Activated T-helper 1 cell treated with anti-CD3 and anti-CD28 coated beads, Interleukin-12 subunit alpha, Interleukin-12 subunit beta, Interleukin-2, Interleukin-4 antibody, amounts not matched to agents 30 ng/mL and 10 ng/mL and 1 ng/mL, durations not matched to agents 14 hours and 24 hours and 36 hours (primary cell): ENCODE results near the gene SND1. TPM values are rescaled to one million over a fixed set of nuclear protein-coding genes. Genes with fewer than 3 reads are reported as not detected.
"Not testable (repeated sequence)": the region's sequence is repeated elsewhere in the genome, so short reads cannot be mapped to it uniquely, and the experiment has no call there.

Experiments used
- DNase-seq: peaks from one replicate; pipeline ENCODE4 v3.0.0; 2021; ENCODE audit warnings: low spot score
- H3K27ac Mint-ChIP-seq: one replicate; pipeline ENCODE4 v1.8.0; 2021; ENCODE audit warnings: mild to moderate bottlenecking, mixed read lengths
- H3K27me3 Mint-ChIP-seq: one replicate; pipeline ENCODE4 v1.8.0; 2022; ENCODE audit warnings: mild to moderate bottlenecking, moderate library complexity, mixed read lengths; ENCODE audit not compliant: insufficient read depth
- H3K36me3 Mint-ChIP-seq: one replicate; pipeline ENCODE4 v1.8.0; 2021; ENCODE audit warnings: low read depth, mixed read lengths
- H3K4me1 Mint-ChIP-seq: one replicate; pipeline ENCODE4 v1.8.0; 2021; ENCODE audit warnings: low read depth, mixed read lengths
- H3K4me3 Mint-ChIP-seq: one replicate; pipeline ENCODE4 v1.8.0; 2021; ENCODE audit warnings: mild to moderate bottlenecking, moderate library complexity, mixed read lengths
- H3K9me3 Mint-ChIP-seq: one replicate; pipeline ENCODE4 v1.8.0; 2021; ENCODE audit warnings: mixed read lengths
- intact Hi-C: fragments of 100-400 bp; cut with micrococcal nuclease; formaldehyde crosslinking; loops from one replicate; pipeline ENCODE4 v1.15.1; 2024
- total RNA-seq: library from RNA; stranded (reverse); gene quantifications from 2 replicates; pipeline ENCODE4 v1.2.3, GENCODE V29; 2022

SND1 gene
- total RNA-seq, 1 donor from 2014 or later, result 292 TPM

GRCh38 chr7:128100225-128100948 is 448.4 kb downstream of the SND1 start:
- intact Hi-C loops, result loop anchor here (5.0 kb wide), 1 partner anchor 68 kb away; the partner anchor contains the start of gene LRRC4
- no peaks in the 10 kb centered on the region for H3K9me3 Mint-ChIP-seq
- H3K4me1 Mint-ChIP-seq, result peaks cover 11% of the 10 kb centered on the region
- peaks cover 7% of the 10 kb centered on the region for H3K36me3 Mint-ChIP-seq
- H3K27me3 Mint-ChIP-seq, result peaks cover 15% of the 10 kb centered on the region
- no peak overlapping the region for H3K4me3 Mint-ChIP-seq
- no peak for DNase-seq
- H3K27ac Mint-ChIP-seq, result peak overlapping the region; percentile 37

DNA sequence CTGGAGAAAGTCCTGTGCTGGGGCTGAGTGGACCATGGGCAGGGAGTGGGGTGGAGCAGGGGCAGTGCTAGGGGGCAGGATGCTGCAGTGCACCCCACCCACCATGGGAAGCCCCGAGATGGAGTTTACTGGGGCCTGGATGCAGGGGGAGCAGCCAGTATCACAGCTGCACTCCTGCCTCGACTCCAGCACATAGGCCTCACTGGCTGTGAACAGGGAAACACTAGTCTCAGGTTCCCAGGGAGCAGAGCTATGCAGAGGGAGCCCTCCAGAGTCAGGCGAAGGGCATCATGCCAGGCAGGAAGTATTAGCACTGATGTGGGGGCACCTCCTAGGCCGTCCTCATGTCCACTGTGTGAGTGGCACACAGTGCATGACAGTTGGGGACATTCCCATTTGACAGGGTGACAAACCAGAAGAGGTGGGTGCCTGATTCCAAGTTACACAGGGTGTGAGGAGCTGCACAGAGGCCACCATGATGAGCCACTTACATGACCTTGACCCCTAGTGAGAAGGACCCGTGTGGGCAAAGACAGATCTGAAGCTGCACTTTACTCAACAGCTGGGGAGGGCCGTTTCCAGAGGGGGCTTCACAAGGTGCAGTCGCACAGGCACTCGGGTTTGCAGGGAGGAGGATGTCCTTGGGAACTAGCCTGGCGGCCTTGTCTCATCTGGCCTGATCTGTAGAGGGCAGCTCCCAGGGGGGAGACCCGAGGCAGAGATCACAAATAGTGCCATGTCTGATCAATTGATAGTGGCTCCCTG is 449.1 kb downstream of the SND1 start:
- intact Hi-C loops, result loop anchor here (5.0 kb wide), 1 partner anchor 69 kb away; the partner anchor contains the start of gene LRRC4
- no peak for DNase-seq
- H3K27ac Mint-ChIP-seq, result peak overlapping the region; percentile 37
- peaks cover 17% of the 10 kb centered on the region for H3K27me3 Mint-ChIP-seq
- H3K4me3 Mint-ChIP-seq, result no peak overlapping the region
- peaks cover 11% of the 10 kb centered on the region for H3K4me1 Mint-ChIP-seq
- H3K36me3 Mint-ChIP-seq, result peaks cover 3% of the 10 kb centered on the region
- no peaks in the 10 kb centered on the region for H3K9me3 Mint-ChIP-seq

GRCh38 chr7:128102490-128103291 is 450.7 kb downstream of the SND1 start:
- no peak for DNase-seq
- peak overlapping the region; percentile 56 for H3K4me3 Mint-ChIP-seq
- H3K27ac Mint-ChIP-seq, result no peak overlapping the region

DNA sequence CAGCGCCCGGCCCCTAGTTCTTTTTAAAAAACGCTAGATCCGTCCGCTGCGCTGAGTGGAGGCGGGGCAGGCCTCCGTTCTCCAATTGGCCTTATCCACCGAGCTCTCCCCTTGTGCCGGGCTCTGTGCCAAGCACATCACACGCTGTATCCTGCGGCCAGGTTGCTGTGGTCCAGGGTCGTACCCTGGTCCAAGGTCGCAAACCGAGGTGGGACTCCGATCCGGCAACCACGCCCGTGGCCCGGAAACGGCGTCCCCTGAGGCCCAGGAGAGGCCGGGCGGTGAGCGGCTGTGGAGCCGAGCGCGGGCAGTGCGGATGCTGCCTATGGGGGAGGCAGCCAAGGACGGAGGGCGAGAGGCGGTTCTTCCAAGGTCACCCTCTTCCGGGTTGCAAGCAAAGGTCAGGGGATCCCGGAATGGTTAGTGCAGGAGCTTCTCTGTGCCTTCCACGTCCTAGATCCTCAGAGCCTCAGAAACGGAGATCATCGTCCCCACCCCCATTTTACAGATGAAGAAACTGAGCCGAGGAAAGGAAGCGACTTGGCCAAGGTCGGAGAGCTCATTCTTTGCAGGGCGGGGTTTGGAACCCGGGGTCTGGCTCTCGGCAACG is 451.6 kb downstream of the SND1 start:
- peak overlapping the region; percentile 89 for H3K4me3 Mint-ChIP-seq
- intact Hi-C loops, result loop anchor here (5.0 kb wide), 1 partner anchor 71 kb away; the partner anchor contains the start of gene LRRC4
- H3K27ac Mint-ChIP-seq, result no peak overlapping the region
- peaks cover 22% of the 10 kb centered on the region for H3K27me3 Mint-ChIP-seq
- no peak for DNase-seq
- peaks cover 23% of the 10 kb centered on the region for H3K4me1 Mint-ChIP-seq
- peaks cover 2% of the 10 kb centered on the region for H3K36me3 Mint-ChIP-seq
- H3K9me3 Mint-ChIP-seq, result no peaks in the 10 kb centered on the region

More at GRCh38 chr7:128102490-128103291, 450.7 kb downstream of the SND1 start:
- no peaks in the 10 kb centered on the region for H3K9me3 Mint-ChIP-seq
- H3K4me1 Mint-ChIP-seq, result peaks cover 18% of the 10 kb centered on the region
- peaks cover 22% of the 10 kb centered on the region for H3K27me3 Mint-ChIP-seq
- H3K36me3 Mint-ChIP-seq, result peaks cover 2% of the 10 kb centered on the region
- intact Hi-C loops, result loop anchor here (5.0 kb wide), 1 partner anchor 70 kb away; the partner anchor contains the start of gene LRRC4

GRCh38 chr7:128104108-128104742 is 452.2 kb downstream of the SND1 start:
- Mint-ChIP-seq H3K36me3 (peaks cover 2% of the 10 kb centered on the region), H3K4me1 (peaks cover 29% of the 10 kb centered on the region), H3K9me3 (no peaks in the 10 kb centered on the region), H3K4me3 (peak overlapping the region; percentile 89), H3K27me3 (peaks cover 22% of the 10 kb centered on the region), H3K27ac (peak overlapping the region; percentile 36)
- intact Hi-C loops, result loop anchor here (5.0 kb wide), 1 partner anchor 72 kb away; the partner anchor contains the start of gene LRRC4
- DNase-seq, result no peak

DNA sequence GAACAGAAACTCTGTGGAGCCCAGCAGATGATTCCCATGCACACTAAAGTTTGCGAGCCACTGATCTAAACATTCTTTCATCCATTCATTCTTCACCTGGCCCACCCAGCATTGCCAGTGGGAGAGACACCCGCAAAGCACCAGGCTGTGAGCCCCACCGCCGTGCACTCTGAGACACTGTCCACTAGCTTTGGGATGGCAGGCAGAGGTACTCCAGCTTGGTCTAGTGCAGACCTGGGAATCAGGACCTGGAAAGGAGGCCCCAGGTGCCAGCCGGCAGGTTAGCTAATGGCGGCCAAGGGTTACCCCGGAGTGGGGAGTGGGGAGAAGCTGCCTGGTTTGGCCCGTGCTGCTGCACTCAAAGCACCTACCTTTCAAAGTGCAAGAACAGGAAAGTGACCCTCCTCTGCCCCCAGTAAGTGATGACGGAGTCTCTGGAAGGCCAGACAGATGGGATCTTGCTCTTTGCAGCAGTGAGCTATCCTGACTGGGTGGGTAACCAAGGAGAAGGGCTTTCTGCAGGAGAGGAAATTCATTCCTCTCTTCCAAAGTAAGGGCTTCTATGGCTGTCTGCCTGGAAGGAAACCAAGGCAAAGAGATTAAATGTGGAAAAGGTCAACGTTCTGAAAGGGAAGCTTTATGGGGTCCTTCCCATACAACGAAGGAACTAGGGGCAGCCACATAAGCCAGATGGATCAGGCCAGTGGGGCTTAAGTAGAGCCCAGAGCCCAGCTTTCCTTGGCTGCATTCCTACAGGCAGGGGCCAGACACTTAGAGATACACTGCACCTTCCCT is 453.4 kb downstream of the SND1 start:
- Mint-ChIP-seq H3K4me1 (peaks cover 40% of the 10 kb centered on the region), H3K27me3 (peaks cover 22% of the 10 kb centered on the region), H3K9me3 (no peaks in the 10 kb centered on the region), H3K4me3 (peak overlapping the region; percentile 57), H3K36me3 (peaks cover 2% of the 10 kb centered on the region), H3K27ac (no peak overlapping the region)
- intact Hi-C loops, result no loop called here
- DNase-seq, result no peak

- DNase-seq, result no peak
- H3K36me3 Mint-ChIP-seq, result peaks cover 2% of the 10 kb centered on the region
- no peaks in the 10 kb centered on the region for H3K9me3 Mint-ChIP-seq
- H3K27me3 Mint-ChIP-seq, result peaks cover 22% of the 10 kb centered on the region
- no peak overlapping the region for H3K27ac Mint-ChIP-seq
- no peak overlapping the region for H3K4me3 Mint-ChIP-seq
- peaks cover 53% of the 10 kb centered on the region for H3K4me1 Mint-ChIP-seq
- intact Hi-C loops, result no loop called here
Measured at GRCh38 chr7:128106821-128107220, 454.8 kb downstream of the SND1 start.

- H3K36me3 Mint-ChIP-seq, H3K9me3 Mint-ChIP-seq, intact Hi-C loops, H3K4me3 Mint-ChIP-seq, DNase-seq, H3K27ac Mint-ChIP-seq: not testable (repeated sequence)
- Mint-ChIP-seq H3K4me1 (peaks cover 59% of the 10 kb centered on the region), H3K27me3 (peaks cover 20% of the 10 kb centered on the region)
Measured at GRCh38 chr7:128107516-128107915, 455.5 kb downstream of the SND1 start.

DNA sequence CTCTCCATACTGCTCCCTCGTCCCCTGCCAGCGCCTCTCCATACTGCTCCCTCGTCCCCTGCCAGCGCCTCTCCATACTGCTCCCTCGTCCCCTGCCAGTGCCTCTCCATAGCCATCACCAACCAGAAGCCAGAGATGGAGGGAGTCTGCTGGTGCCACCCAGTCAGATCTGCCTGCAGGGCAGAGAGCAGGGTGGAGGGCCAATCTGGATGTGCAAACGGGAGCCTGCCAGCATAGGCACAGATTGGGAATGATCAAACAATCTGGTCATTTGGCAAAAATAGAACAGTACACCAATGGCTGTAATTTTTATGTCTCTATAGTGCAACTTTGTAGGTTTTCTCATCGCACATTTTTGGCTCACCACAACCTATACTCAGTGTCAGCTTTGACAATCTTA is 456.1 kb downstream of the SND1 start:
- H3K9me3 Mint-ChIP-seq, result no peaks in the 10 kb centered on the region
- H3K27me3 Mint-ChIP-seq, result peaks cover 17% of the 10 kb centered on the region
- intact Hi-C loops, result no loop called here
- no peak overlapping the region for H3K27ac Mint-ChIP-seq
- peaks cover 2% of the 10 kb centered on the region for H3K36me3 Mint-ChIP-seq
- H3K4me1 Mint-ChIP-seq, result peaks cover 59% of the 10 kb centered on the region
- DNase-seq, result no peak
- no peak overlapping the region for H3K4me3 Mint-ChIP-seq

DNA sequence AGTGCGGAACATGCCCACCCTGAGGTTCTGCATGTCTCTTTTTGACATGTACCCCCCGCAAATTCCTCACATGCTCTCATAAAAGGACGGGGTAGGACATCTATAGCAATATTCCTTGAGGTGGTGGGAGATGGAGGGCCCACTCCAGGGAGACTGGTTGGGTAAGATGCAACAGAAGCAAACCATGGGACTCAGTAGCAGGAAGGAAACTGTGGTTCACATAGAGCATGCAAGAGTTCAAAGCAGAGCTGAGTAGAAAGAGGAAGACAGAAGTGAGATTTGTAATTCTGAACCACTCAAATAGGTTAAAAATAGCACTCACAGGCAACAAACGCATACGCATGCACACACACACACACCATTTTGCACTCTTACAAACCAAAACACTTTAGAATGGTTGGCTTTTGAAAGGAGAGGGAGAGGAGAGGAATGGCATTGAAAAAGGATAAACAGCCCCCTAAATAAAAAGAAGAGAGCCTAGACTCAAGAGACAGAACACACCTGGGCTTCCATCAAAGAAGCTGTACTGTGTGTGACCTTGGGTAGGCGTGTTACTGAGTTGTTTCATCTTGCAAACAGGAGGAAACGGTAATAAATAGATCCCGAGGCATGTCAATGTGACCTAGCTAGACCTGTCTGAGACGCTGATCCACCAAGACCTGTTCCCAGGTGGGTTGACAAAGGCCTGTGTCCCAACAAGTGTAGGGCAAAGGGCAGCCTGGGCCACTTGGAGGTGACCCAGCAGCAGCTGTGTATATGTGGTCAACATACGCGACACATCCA is 456.8 kb downstream of the SND1 start:
- Mint-ChIP-seq H3K9me3 (no peaks in the 10 kb centered on the region), H3K27ac (peak overlapping the region; percentile 45), H3K4me3 (peak overlapping the region; percentile 67), H3K4me1 (peaks cover 54% of the 10 kb centered on the region), H3K36me3 (peaks cover under 1% of the 10 kb centered on the region), H3K27me3 (peaks cover 14% of the 10 kb centered on the region)
- intact Hi-C loops, result no loop called here
- DNase-seq, result no peak
